GM12874 (cell line): ENCODE data around the gene EPHB2.
A peak's percentile ranks its signal among the peaks of the same experiment; 100 is the strongest.

ENCODE experiments used
- CTCF ChIP-seq: IDR thresholded peaks from 2 replicates; pipeline ENCODE4 v1.5.1; 2011; ENCODE audit warnings: low read depth, mild to moderate bottlenecking, control low read depth, low read length, moderate library complexity; ENCODE audit not compliant: insufficient read depth

EPHB2 gene

DNA sequence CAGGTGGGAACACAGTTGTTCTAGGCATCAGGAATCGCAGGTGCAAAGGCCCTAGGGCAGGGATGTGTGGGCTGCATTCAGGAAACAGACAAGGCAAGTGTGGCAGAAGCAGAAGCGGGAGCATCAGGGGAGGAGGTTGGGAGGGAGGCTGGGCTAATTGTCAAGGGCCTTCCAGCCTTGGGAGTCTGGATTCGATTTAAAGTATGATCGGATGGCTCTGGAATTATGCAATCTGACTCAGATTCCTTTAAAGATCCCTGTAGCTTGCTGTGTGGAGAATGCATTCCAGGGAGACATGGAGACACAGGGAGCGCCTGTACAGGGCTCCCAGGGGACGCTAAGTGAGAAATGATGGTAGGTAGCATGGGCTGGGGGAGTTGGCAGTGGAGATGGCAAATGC is 175.6 kb downstream of the EPHB2 start:
- TF ChIP-seq CTCF = no peak

DNA sequence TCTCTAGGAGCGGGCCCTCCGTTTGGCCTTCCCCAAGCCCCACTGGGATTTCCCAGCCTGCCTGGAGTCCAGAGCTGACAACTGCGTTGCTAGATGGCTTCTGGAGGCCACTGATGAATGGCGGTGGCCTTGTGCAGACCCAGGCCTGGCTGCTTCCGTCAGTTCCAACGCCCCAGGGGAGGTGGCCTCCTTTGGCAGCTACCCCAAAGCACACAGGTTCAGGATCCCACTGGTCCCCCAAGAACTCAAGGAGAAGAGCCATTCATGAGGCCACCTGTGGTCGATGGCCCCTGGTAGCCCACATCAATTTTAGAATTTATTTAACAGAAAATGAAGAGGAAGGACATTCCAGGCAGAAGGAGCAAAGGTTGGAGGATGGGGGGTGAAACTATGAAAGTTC is 176.9 kb downstream of the EPHB2 start:
- no peak for TF ChIP-seq CTCF

GRCh38 chr1:22888320-22889075 is 177.9 kb downstream of the EPHB2 start:
- TF ChIP-seq CTCF = no peak

GRCh38 chr1:22889213-22889827 is 178.7 kb downstream of the EPHB2 start:
- TF ChIP-seq CTCF = peak; percentile 71

DNA sequence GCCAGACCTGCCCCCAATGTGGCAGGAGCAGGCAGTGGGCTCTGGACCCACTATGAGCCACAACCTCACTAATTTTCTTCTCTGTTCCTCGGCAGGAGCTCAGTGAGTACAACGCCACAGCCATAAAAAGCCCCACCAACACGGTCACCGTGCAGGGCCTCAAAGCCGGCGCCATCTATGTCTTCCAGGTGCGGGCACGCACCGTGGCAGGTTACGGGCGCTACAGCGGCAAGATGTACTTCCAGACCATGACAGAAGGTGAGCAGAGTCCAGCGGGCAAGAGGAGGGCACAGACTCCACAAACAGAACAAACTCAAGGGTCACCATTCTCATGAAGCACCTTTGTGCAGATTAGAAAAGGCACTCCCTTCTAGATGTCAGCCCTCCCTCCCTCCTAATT is 182.2 kb downstream of the EPHB2 start:
- TF ChIP-seq CTCF = no peak

GRCh38 chr1:22893292-22893691 is 182.7 kb downstream of the EPHB2 start:
- TF ChIP-seq CTCF = no peak

DNA sequence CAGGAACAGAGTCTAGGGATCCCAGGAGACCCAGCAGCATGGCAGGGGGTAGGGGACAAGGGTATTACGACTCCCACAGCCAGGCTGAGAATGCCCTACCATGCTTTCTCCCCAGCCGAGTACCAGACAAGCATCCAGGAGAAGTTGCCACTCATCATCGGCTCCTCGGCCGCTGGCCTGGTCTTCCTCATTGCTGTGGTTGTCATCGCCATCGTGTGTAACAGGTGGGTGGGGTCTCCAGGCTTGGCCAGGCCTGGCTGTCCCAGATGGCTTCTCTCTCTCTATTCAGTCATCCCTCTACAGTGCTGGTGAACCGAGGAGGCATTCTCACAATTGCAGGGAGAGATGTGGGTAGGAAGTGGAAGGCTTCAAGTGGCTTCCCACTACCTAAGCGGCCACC is 184.7 kb downstream of the EPHB2 start:
- TF ChIP-seq CTCF = no peak
